Gastroesophageal sphincter (tissue), 4 donors: Measurements from ENCODE around the gene HS3ST5. TPM values are rescaled to one million over a fixed set of nuclear protein-coding genes. Genes with fewer than 3 reads are reported as not detected.

Experiments
- ATAC-seq: fragments of 150-250 bp; one replicate; pipeline ENCODE4 v1.9.1; 2016; ENCODE audit warnings: mild to moderate bottlenecking, moderate library complexity
- H3K27ac ChIP-seq, 4 donors: fragments of 200-600 bp; sonication (generic) in 3 of 4; 1 replicate in 3 of 4; 2 replicates in 1 of 4; pipeline ENCODE4 v1.5.1; 2016 to 2019
- H3K27me3 ChIP-seq: fragments of 200-600 bp; sonication (generic); one replicate; pipeline ENCODE4 v1.5.1; 2019
- H3K36me3 ChIP-seq, 2 donors: fragments of 200-600 bp; sonication (generic); one replicate each; pipeline ENCODE4 v1.5.1; 2019; ENCODE audit warnings: control low read depth in 1 of 2
- H3K4me1 ChIP-seq, 3 donors: fragments of 200-600 bp; sonication (generic); 1 replicate in 2 of 3; 2 replicates in 1 of 3; pipeline ENCODE4 v1.5.1; 2016 to 2019; ENCODE audit warnings: control low read depth in 2 of 3
- H3K4me3 ChIP-seq, 2 donors: fragments of 200-600 bp; sonication (generic); one replicate each; pipeline ENCODE4 v1.5.1; 2019; ENCODE audit warnings: mild to moderate bottlenecking in 1 of 2, moderate library complexity in 1 of 2
- H3K9me3 ChIP-seq, 3 donors: fragments of 200-600 bp; sonication (generic); one replicate each; pipeline ENCODE4 v1.5.1; 2017 to 2019; ENCODE audit warnings: control low read depth in 2 of 3
- EP300 ChIP-seq: sonication (generic); formaldehyde crosslinking; IDR thresholded peaks from one replicate; pipeline ENCODE4 v1.6.1; 2017; ENCODE audit warnings: antibody characterized with exemption, mild to moderate bottlenecking
- POLR2A ChIP-seq, 2 donors: fragments of 450-650 bp; IDR thresholded peaks; one replicate each; pipeline ENCODE4 v1.6.1; 2017; ENCODE audit warnings: antibody characterized with exemption in 2 of 2, mild to moderate bottlenecking in 2 of 2, moderate library complexity in 1 of 2
- POLR2AphosphoS5 ChIP-seq: sonication (generic); formaldehyde crosslinking; IDR thresholded peaks from one replicate; pipeline ENCODE4 v1.6.1; 2017; ENCODE audit warnings: antibody characterized with exemption
- WGBS, 2 donors: methylation state at CpG; one replicate each; pipeline ENCODE4 v1.1.5; 2018; ENCODE audit warnings: low coverage in 1 of 2; 5-methylcytosine and 5-hydroxymethylcytosine counted together
- total RNA-seq, 4 donors: library from RNA; depleted of rRNA; stranded (reverse); fragments of >200 nt; gene quantifications; one replicate each; pipeline ENCODE4 v1.1.0, GENCODE V29; 2016
- TF ChIP-seq, protein P1 (sequence below), 4 experiments: fragments of 200-600 bp in 2 of 4; fragments of 450-650 bp in 2 of 4; sonication (generic) in 1 of 4; IDR thresholded peaks; one replicate each; pipeline ENCODE4 v1.5.1; 2017 to 2019; ENCODE audit warnings: antibody characterized with exemption in 4 of 4, mild to moderate bottlenecking in 2 of 4, moderate library complexity in 2 of 4

Gene HS3ST5
- total RNA-seq, 4 donors from 2014 or later: 0.13 TPM; not detected in 3

DNA sequence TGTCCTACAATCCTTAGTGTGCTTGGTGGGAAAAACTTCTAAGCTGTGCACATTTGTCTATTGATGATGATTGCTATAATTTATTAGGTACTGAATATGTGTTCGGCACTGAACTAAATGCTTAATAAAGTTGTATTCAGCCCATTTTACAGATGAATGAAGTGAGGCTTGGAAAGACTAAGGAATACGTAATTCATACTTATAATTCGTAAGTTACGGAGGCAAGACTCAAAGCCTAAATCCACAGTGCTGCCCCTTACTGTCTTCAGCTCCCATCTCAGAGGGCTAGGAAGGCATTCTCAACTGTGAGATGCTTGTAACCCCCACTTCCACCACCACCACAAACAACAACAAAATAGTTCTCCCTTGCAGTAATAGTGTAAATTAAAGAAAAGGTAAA lies 171.3 kb downstream of the HS3ST5 start:
- no peak overlapping the region for H3K4me3 ChIP-seq
- 96 to 98% methylated on average over 4 of the region's 4 CpGs for WGBS, 2 donors
- H3K27ac ChIP-seq: no peak overlapping the region
- H3K9me3 ChIP-seq: no peaks in the 10 kb centered on the region
- no peaks in the 10 kb centered on the region for H3K27me3 ChIP-seq
- no peaks in the 10 kb centered on the region for H3K36me3 ChIP-seq
- TF ChIP-seq EP300 (no peak), POLR2AphosphoS5 (no peak), POLR2A (IDR thresholded peaks at IDR 0.05) (no peak)
- TF ChIP-seq, protein P1, sequence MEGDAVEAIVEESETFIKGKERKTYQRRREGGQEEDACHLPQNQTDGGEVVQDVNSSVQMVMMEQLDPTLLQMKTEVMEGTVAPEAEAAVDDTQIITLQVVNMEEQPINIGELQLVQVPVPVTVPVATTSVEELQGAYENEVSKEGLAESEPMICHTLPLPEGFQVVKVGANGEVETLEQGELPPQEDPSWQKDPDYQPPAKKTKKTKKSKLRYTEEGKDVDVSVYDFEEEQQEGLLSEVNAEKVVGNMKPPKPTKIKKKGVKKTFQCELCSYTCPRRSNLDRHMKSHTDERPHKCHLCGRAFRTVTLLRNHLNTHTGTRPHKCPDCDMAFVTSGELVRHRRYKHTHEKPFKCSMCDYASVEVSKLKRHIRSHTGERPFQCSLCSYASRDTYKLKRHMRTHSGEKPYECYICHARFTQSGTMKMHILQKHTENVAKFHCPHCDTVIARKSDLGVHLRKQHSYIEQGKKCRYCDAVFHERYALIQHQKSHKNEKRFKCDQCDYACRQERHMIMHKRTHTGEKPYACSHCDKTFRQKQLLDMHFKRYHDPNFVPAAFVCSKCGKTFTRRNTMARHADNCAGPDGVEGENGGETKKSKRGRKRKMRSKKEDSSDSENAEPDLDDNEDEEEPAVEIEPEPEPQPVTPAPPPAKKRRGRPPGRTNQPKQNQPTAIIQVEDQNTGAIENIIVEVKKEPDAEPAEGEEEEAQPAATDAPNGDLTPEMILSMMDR (IDR thresholded peaks at IDR 0.05): no peak
- no peak for ATAC-seq
- no peaks in the 10 kb centered on the region for H3K4me1 ChIP-seq

DNA sequence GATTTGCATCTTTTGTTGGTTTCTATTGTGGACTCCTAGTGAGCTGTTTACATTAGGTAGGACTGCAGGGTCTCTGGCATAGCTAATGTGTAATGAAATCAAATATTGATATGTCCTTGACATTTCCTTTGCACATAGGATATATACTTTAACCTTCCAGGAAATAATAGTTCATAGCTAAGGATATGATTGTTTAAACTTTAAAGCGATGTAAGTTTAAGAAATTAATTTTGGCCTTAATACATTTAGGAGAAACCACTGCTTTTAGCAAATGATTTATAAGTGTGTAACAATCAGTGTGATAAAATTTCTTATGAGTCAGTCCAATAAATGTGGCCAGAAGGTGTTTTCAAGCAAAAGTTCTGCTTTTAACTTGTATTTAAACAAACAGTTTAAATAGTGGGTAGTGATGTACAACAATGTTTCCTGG lies 171.8 kb downstream of the HS3ST5 start:
- H3K4me3 ChIP-seq: no peak overlapping the region
- H3K27me3 ChIP-seq: no peaks in the 10 kb centered on the region
- H3K27ac ChIP-seq: no peak overlapping the region
- no peaks in the 10 kb centered on the region for H3K4me1 ChIP-seq
- no peak for ATAC-seq
- H3K9me3 ChIP-seq: no peaks in the 10 kb centered on the region
- H3K36me3 ChIP-seq: no peaks in the 10 kb centered on the region
- 60 to 95% methylated on average over 1 of the region's 1 CpG for WGBS, 2 donors
- TF ChIP-seq POLR2AphosphoS5 (no peak), POLR2A (IDR thresholded peaks at IDR 0.05) (no peak), EP300 (no peak)
- TF ChIP-seq, protein P1 (IDR thresholded peaks at IDR 0.05): no peak

DNA sequence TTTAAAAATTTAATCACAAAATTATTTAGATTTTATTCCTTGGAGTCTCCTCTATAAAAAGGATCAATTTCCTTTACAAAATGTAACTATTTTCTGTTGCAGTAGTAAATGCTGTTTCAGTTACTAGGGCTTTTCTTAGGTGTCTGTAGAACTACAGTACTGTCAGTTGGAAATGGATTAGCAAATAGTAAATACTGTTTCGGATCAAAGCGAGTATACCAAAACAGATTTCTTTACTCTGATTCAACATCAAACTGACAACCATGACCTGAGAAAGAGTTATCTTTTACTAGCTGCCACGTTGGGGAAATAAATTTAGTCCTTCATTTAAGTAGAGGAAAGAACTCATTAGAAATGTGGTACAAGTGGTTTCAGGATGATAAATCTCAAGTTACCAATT lies 172.5 kb downstream of the HS3ST5 start:
- Histone ChIP-seq H3K36me3 (no peaks in the 10 kb centered on the region), H3K27ac (no peak overlapping the region), H3K4me1 (no peaks in the 10 kb centered on the region), H3K9me3 (no peaks in the 10 kb centered on the region), H3K4me3 (no peak overlapping the region), H3K27me3 (no peaks in the 10 kb centered on the region)
- WGBS, 2 donors: 73 to 92% methylated on average over 2 to 3 of the region's 3 CpGs
- ATAC-seq: no peak
- TF ChIP-seq EP300 (no peak), POLR2A (IDR thresholded peaks at IDR 0.05) (no peak), POLR2AphosphoS5 (no peak)
- TF ChIP-seq, protein P1 (IDR thresholded peaks at IDR 0.05): no peak

DNA sequence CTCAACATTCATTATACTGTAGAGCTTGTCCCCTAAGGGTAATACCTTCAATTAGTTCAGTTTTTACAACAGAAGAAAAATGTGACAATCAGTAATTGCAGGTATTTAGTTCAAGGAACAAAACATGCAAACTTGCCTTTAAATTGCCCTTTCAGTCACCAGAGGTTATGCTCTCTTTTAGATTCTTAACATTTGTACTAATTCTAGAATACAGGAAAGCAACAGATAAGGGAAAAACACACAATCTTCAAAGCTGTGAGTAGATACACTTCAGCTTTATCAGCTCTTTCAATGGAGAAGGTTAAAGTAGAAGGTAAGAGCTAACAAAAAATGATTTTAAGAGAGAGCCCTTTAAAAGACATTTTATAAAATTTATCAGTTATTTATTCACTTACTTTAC lies 173.1 kb downstream of the HS3ST5 start:
- Histone ChIP-seq H3K27ac (no peak overlapping the region), H3K36me3 (no peaks in the 10 kb centered on the region), H3K9me3 (no peaks in the 10 kb centered on the region), H3K4me1 (no peaks in the 10 kb centered on the region), H3K27me3 (no peaks in the 10 kb centered on the region), H3K4me3 (no peak overlapping the region)
- ATAC-seq: no peak
- TF ChIP-seq EP300 (no peak), POLR2AphosphoS5 (no peak), POLR2A (IDR thresholded peaks at IDR 0.05) (no peak)
- TF ChIP-seq, protein P1 (IDR thresholded peaks at IDR 0.05): no peak

DNA sequence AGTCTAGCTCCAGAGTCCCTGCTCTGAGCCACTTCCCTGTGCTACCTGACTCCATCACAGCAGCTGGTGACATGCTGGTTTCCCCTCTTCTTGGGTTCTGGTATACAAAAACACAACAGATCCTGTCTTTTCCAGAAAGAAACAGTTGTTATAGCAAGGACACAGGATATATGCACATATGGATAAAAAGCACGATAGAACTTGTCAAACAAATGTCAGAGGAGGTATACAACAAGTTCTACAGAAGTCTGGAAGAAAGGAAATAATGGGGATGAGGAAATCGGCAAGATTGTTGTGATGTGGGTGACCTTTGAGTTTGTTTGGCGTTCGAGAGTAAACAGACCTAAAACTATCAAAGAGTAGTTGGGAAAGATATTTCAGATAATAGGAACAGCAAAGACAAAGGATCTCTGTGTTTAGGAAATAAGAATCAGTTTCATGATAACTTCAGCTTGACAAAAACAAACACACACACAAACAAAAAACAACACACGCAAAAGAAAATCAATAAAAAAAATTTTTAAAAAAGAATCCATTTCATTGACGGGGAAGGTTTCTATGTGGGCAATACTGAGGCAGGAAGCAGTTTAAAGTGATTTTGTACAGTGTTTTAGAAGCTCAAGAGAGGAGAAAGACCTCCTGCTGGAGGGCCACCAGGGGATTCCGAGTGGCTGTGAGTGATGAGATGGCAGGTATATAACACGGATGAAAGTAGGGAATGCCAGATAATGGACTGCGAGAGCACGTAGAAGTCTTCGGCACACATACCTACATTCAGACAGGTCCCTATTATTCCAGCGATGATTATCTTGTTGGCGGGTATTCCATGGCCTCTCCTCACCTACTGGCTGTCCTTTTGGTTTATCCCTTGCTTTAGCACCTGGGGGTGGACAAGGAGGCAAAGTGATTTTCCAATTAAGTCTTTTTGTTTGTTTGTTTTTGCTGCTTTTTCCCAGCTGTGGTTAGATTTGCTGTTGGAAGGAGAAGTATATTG lies 174.9 kb downstream of the HS3ST5 start:
- Histone ChIP-seq H3K4me3 (no peak overlapping the region), H3K4me1 (no peaks in the 10 kb centered on the region), H3K27me3 (no peaks in the 10 kb centered on the region), H3K36me3 (no peaks in the 10 kb centered on the region), H3K27ac (no peak overlapping the region), H3K9me3 (no peaks in the 10 kb centered on the region)
- 63 to 68% methylated on average over 10 to 13 of the region's 13 CpGs for WGBS, 2 donors
- no peak for ATAC-seq
- no peak for TF ChIP-seq EP300
- TF ChIP-seq, protein P1 (IDR thresholded peaks at IDR 0.05): no peak
